ENCODE results near the gene IFNAR1.

DNA sequence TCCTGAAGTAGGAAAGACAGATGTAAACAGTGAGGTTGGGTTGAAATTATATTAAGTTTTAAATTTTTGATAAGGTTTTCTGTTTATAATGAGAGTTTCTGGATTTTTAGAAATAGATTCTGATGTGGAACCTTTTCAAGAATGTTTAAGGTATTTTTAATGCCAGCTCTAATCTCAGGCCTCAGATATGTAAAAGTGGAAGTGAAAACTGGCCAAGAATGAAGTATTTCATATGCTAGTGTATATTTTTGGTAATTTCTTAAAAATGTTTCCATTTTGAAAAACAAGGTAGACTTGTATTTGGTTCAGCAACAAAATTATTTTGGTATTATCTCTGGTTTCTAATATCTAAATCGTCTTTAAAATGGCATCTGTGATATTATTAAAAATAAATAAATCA lies 14.4 kb downstream of the IFNAR1 start:
- TF ChIP-seq, protein P1, sequence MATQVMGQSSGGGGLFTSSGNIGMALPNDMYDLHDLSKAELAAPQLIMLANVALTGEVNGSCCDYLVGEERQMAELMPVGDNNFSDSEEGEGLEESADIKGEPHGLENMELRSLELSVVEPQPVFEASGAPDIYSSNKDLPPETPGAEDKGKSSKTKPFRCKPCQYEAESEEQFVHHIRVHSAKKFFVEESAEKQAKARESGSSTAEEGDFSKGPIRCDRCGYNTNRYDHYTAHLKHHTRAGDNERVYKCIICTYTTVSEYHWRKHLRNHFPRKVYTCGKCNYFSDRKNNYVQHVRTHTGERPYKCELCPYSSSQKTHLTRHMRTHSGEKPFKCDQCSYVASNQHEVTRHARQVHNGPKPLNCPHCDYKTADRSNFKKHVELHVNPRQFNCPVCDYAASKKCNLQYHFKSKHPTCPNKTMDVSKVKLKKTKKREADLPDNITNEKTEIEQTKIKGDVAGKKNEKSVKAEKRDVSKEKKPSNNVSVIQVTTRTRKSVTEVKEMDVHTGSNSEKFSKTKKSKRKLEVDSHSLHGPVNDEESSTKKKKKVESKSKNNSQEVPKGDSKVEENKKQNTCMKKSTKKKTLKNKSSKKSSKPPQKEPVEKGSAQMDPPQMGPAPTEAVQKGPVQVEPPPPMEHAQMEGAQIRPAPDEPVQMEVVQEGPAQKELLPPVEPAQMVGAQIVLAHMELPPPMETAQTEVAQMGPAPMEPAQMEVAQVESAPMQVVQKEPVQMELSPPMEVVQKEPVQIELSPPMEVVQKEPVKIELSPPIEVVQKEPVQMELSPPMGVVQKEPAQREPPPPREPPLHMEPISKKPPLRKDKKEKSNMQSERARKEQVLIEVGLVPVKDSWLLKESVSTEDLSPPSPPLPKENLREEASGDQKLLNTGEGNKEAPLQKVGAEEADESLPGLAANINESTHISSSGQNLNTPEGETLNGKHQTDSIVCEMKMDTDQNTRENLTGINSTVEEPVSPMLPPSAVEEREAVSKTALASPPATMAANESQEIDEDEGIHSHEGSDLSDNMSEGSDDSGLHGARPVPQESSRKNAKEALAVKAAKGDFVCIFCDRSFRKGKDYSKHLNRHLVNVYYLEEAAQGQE (IDR thresholded peaks at IDR 0.05; ENCODE audit: unreplicated experiment): no peak
- TF ChIP-seq, protein P2, sequence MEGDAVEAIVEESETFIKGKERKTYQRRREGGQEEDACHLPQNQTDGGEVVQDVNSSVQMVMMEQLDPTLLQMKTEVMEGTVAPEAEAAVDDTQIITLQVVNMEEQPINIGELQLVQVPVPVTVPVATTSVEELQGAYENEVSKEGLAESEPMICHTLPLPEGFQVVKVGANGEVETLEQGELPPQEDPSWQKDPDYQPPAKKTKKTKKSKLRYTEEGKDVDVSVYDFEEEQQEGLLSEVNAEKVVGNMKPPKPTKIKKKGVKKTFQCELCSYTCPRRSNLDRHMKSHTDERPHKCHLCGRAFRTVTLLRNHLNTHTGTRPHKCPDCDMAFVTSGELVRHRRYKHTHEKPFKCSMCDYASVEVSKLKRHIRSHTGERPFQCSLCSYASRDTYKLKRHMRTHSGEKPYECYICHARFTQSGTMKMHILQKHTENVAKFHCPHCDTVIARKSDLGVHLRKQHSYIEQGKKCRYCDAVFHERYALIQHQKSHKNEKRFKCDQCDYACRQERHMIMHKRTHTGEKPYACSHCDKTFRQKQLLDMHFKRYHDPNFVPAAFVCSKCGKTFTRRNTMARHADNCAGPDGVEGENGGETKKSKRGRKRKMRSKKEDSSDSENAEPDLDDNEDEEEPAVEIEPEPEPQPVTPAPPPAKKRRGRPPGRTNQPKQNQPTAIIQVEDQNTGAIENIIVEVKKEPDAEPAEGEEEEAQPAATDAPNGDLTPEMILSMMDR (conservative IDR thresholded peaks at IDR 0.05; ENCODE audit: low read depth in 2 of 2): no peak
- no peak for TF ChIP-seq EZH2 (IDR thresholded peaks at IDR 0.05; ENCODE audit: low read depth, unreplicated experiment)
